IPS-18a (cell line): Measurements from ENCODE around the gene TPM4.

Source experiments
- H3K27ac ChIP-seq: one replicate; pipeline ENCODE4 v1.5.1; 2013; ENCODE audit warnings: low read length
- H3K27me3 ChIP-seq: one replicate; pipeline ENCODE4 v1.6.1; 2013; ENCODE audit warnings: mild to moderate bottlenecking, low read length; ENCODE audit not compliant: control insufficient read depth, insufficient read depth
- H3K36me3 ChIP-seq: one replicate; pipeline ENCODE4 v1.6.1; 2013; ENCODE audit warnings: low read depth, low read length; ENCODE audit not compliant: control insufficient read depth
- H3K4me1 ChIP-seq: one replicate; pipeline ENCODE4 v1.6.1; 2013; ENCODE audit warnings: low read depth, low read length; ENCODE audit not compliant: control insufficient read depth
- H3K4me3 ChIP-seq: one replicate; pipeline ENCODE4 v1.5.1; 2013; ENCODE audit warnings: low read length
- H3K9ac ChIP-seq: one replicate; pipeline ENCODE4 v1.6.1; 2013; ENCODE audit warnings: mild to moderate bottlenecking, low read length, moderate library complexity
- H3K9me3 ChIP-seq: one replicate; pipeline ENCODE4 v1.6.1; 2013; ENCODE audit warnings: low read depth, low read length; ENCODE audit not compliant: control insufficient read depth

The TPM4 gene

DNA sequence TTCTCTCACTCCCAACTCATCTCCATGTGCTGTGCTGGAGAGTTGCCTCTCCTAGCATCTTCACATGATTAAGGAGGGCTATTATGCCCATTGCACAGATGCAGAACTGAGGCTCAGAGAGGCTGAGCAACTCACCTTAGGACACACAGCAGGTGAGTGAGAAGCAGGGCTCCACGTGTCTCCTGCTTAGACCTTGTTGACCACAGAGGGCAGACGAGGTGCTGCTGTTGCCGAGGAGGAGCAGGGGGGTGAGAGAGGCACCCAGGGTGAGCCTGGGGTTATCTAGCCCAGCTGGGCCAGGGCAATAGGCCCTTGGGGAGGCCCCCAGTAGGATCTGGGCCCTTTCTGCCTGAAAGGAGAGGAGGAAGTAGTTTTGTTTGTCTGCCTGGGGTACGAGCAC is 64.7 kb downstream of the TPM4 start:
- no peaks in the 10 kb centered on the region for H3K9me3 ChIP-seq
- no peak overlapping the region for H3K9ac ChIP-seq
- no peaks in the 10 kb centered on the region for H3K36me3 ChIP-seq
- no peaks in the 10 kb centered on the region for H3K27me3 ChIP-seq
- H3K4me1 ChIP-seq, result no peaks in the 10 kb centered on the region
- H3K4me3 ChIP-seq, result no peak overlapping the region
- H3K27ac ChIP-seq, result no peak overlapping the region

DNA sequence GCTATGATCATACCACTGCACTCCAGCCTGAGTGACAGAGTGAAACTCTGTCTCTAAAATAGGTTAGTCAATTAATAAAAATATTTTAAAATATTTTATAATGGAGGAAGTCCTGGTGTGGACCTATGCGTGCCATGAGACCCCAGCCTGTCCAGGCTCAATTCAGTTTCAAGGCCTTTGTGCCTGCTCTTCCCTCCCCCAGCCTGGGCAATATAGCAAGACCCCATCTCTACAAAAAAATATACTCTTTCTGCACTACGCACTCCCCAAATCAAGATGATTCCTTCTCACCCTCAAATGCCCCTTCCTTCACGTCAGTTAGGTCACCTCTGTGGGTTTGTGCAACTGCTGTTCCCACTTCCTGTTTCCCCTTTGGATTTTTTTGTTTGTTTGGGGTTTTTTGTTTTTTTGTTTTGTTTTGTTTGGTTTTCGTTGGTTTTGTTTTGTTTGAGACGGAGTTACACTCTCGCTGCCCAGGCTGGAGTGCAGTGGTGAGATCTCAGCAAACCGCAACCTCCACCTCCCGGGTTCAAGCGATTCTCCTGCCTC is 65.8 kb downstream of the TPM4 start:
- H3K9me3 ChIP-seq, result no peaks in the 10 kb centered on the region
- H3K9ac ChIP-seq, result no peak overlapping the region
- H3K36me3 ChIP-seq, result no peaks in the 10 kb centered on the region
- no peaks in the 10 kb centered on the region for H3K27me3 ChIP-seq
- H3K27ac ChIP-seq, result no peak overlapping the region
- no peaks in the 10 kb centered on the region for H3K4me1 ChIP-seq
- H3K4me3 ChIP-seq, result no peak overlapping the region

DNA sequence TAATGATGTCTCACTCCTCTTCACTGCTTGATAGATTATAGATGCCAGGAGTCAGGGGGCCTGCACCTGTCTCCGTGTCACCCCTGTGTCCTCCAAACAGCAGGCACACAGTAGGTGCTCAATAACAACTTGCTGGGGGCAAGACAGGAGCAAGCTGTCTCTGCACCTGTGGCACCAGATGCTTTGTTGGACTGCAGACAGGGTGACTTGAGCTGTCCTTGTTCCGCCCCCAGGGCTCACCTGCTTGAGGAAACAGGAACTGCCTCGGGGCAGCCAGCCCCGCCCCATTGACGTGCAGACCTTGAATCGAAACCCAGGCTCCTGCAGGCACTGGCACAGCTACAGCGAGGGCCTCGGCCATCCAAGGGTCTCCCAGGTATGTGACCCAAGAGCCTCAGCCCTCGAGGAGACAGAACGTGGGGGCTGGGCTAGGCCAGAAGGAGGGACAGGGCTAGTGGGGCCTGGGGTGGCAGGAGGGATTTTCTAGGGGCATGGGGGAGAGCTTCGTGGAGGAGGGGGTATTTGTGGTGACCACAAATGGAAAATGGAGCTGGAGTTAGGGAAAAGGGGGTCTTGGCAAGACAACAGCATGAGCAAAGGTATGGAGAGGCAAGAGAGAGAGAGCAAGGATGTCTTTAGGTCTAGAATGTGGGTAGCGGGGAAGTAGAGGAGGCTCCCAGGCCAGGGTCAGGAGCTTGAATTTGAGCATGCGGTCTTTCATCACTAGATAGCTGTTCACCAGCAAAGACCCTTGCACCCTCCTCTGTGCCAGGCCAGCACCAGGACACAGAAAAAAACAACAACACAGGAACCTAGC is 67.3 kb downstream of the TPM4 start, which contains the start of gene HSH2D:
Gene HSH2D, plus strand, starts transcription at position 287 of the 817 bp plus-strand sequence. CDS start 5,066 bp downstream, outside the sequence.
- no peaks in the 10 kb centered on the region for H3K27me3 ChIP-seq
- H3K27ac ChIP-seq, result no peak within 1 kb of the TSS
- no peak within 1 kb of the TSS for H3K9ac ChIP-seq
- no peak within 1 kb of the TSS for H3K4me3 ChIP-seq
- no peaks in the 10 kb centered on the region for H3K36me3 ChIP-seq
- no peaks in the 10 kb centered on the region for H3K4me1 ChIP-seq
- no peaks in the 10 kb centered on the region for H3K9me3 ChIP-seq

GRCh38 chr19:16144216-16144581 is 67.9 kb downstream of the TPM4 start:
- Histone ChIP-seq H3K9me3 (no peaks in the 10 kb centered on the region), H3K4me1 (no peaks in the 10 kb centered on the region), H3K36me3 (no peaks in the 10 kb centered on the region), H3K4me3 (no peak overlapping the region), H3K27ac (no peak overlapping the region), H3K9ac (no peak overlapping the region), H3K27me3 (no peaks in the 10 kb centered on the region)

GRCh38 chr19:16146112-16146511 is 69.8 kb downstream of the TPM4 start:
- H3K4me1 ChIP-seq, result no peaks in the 10 kb centered on the region
- H3K4me3 ChIP-seq, result no peak overlapping the region
- no peaks in the 10 kb centered on the region for H3K27me3 ChIP-seq
- no peak overlapping the region for H3K27ac ChIP-seq
- H3K36me3 ChIP-seq, result no peaks in the 10 kb centered on the region
- H3K9me3 ChIP-seq, result no peaks in the 10 kb centered on the region
- no peak overlapping the region for H3K9ac ChIP-seq

GRCh38 chr19:16148443-16149229 is 72.3 kb downstream of the TPM4 start:
- H3K27me3 ChIP-seq, result no peaks in the 10 kb centered on the region
- H3K9ac ChIP-seq, result no peak overlapping the region
- no peaks in the 10 kb centered on the region for H3K36me3 ChIP-seq
- no peak overlapping the region for H3K4me3 ChIP-seq
- H3K4me1 ChIP-seq, result no peaks in the 10 kb centered on the region
- no peak overlapping the region for H3K27ac ChIP-seq
- H3K9me3 ChIP-seq, result no peaks in the 10 kb centered on the region
